ENCODE measurements around the gene POLR3E. TPM values are rescaled to one million over a fixed set of nuclear protein-coding genes. Genes with fewer than 3 reads are reported as not detected.

Gene POLR3E
- total RNA-seq, 1 donor from 2014 or later = 56.6 TPM

DNA sequence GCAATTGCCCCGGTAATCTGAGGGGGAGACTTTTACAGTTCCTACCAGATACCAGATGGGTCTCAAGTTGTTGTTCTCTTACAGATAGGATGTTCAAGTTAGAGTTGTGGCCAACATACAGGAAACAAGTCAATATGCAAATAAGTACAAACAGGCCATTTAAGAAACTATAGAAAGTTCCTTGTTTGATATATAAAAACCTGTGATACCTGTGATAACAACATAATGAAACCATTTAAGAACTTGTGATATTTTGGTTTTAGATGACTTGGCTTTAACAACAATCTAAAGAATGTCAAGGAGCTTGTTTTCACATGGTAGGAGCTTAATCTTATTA is 60.4 kb downstream of the POLR3E start:
- Mint-ChIP-seq H3K27me3 (no peaks in the 10 kb centered on the region), H3K36me3 (peaks cover 20% of the 10 kb centered on the region), H3K4me1 (ENCODE audit: unreplicated experiment) (peaks cover 10% of the 10 kb centered on the region), H3K27ac (no peak overlapping the region), H3K9me3 (no peaks in the 10 kb centered on the region), H3K4me3 (no peak overlapping the region)
- TF ChIP-seq, protein P1, sequence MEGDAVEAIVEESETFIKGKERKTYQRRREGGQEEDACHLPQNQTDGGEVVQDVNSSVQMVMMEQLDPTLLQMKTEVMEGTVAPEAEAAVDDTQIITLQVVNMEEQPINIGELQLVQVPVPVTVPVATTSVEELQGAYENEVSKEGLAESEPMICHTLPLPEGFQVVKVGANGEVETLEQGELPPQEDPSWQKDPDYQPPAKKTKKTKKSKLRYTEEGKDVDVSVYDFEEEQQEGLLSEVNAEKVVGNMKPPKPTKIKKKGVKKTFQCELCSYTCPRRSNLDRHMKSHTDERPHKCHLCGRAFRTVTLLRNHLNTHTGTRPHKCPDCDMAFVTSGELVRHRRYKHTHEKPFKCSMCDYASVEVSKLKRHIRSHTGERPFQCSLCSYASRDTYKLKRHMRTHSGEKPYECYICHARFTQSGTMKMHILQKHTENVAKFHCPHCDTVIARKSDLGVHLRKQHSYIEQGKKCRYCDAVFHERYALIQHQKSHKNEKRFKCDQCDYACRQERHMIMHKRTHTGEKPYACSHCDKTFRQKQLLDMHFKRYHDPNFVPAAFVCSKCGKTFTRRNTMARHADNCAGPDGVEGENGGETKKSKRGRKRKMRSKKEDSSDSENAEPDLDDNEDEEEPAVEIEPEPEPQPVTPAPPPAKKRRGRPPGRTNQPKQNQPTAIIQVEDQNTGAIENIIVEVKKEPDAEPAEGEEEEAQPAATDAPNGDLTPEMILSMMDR (conservative IDR thresholded peaks at IDR 0.05) = no peak
- DNase-seq (ENCODE audit: extremely low spot score, unreplicated experiment) = no peak

DNA sequence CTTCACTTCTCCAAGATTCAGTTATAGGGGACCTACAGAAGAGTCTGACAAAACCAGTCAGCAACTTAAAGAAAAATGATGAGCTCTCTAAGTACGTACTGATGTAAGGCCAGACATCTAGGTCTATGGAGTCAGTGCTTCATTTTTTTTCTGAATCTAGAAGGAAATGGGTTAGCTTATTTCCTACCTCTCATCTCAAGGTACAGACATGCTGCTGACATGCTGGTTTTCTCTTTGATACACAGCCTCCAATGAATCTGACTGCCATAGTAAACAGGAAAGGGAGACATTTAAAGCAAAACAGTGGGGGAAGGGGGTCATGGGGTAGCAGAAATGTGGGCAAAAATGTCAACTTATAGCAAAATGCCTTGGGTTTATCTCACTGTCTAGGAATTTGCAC is 60.8 kb downstream of the POLR3E start:
- H3K9me3 Mint-ChIP-seq = no peaks in the 10 kb centered on the region
- no peak overlapping the region for H3K27ac Mint-ChIP-seq
- H3K27me3 Mint-ChIP-seq = no peaks in the 10 kb centered on the region
- no peak for DNase-seq (ENCODE audit: extremely low spot score, unreplicated experiment)
- H3K36me3 Mint-ChIP-seq = peaks cover 21% of the 10 kb centered on the region
- H3K4me3 Mint-ChIP-seq = no peak overlapping the region
- peaks cover 10% of the 10 kb centered on the region for H3K4me1 Mint-ChIP-seq (ENCODE audit: unreplicated experiment)
- TF ChIP-seq, protein P1 (conservative IDR thresholded peaks at IDR 0.05) = no peak

DNA sequence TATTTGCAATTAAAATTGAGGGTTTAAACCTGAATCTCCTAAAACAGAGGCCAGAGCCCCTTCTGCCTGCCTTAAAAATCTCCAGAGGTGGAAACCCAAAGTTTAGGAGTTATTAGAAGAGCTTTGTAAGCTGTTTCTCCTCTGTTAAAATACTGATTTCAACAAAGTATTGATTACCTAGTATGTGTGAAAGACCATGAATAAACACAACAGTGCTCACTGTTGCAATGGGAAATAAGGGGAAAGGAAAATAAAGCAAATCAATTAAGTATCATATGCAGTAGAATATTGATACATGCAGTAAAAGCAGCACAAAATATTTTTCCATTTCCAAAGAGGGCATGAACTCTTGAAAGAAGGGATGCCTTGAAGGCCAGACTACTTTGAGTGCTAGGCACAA is 62.5 kb downstream of the POLR3E start:
- TF ChIP-seq, protein P1 (conservative IDR thresholded peaks at IDR 0.05) = no peak
- H3K4me3 Mint-ChIP-seq = no peak overlapping the region
- H3K27me3 Mint-ChIP-seq = no peaks in the 10 kb centered on the region
- H3K27ac Mint-ChIP-seq = no peak overlapping the region
- no peak for DNase-seq (ENCODE audit: extremely low spot score, unreplicated experiment)
- H3K4me1 Mint-ChIP-seq (ENCODE audit: unreplicated experiment) = no peaks in the 10 kb centered on the region
- no peaks in the 10 kb centered on the region for H3K9me3 Mint-ChIP-seq
- H3K36me3 Mint-ChIP-seq = peaks cover 31% of the 10 kb centered on the region

DNA sequence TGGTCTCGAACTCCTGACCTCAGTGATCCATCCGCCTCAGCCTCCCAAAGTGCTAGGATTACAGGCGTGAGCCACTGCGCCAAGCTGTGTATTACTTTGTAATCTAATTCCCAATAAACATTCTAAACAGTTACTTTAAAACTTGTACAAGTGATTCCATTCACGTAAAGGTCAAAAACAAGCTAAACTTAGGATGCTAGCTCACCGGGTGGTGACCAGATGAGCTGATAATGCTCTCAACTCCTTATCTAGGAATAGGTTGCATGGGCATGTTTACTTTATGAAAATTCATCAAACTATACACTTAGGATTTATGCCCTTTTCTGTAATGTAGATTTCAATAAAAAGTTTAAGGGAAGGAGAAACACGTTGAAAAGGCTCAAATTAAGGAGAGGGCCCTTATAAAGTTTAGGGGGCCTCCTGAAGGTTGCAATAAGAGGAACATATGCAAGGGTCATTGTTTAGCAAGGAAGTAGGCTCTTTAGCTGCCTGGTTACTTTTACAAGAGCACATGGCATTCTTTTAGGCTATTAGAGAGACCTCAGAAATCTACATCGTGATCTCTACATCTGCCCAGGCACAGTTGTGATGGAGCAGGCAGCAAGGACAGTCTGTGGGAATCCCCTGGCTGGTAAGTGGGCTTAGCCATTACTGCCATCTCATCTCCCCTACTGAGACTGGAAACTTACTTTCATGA is 63.9 kb downstream of the POLR3E start:
- Mint-ChIP-seq H3K36me3 (peaks cover 38% of the 10 kb centered on the region), H3K9me3 (no peaks in the 10 kb centered on the region), H3K27ac (no peak overlapping the region), H3K27me3 (no peaks in the 10 kb centered on the region), H3K4me3 (no peak overlapping the region), H3K4me1 (ENCODE audit: unreplicated experiment) (peaks cover 2% of the 10 kb centered on the region)
- TF ChIP-seq, protein P1 (conservative IDR thresholded peaks at IDR 0.05) = no peak
- DNase-seq (ENCODE audit: extremely low spot score, unreplicated experiment) = no peak

DNA sequence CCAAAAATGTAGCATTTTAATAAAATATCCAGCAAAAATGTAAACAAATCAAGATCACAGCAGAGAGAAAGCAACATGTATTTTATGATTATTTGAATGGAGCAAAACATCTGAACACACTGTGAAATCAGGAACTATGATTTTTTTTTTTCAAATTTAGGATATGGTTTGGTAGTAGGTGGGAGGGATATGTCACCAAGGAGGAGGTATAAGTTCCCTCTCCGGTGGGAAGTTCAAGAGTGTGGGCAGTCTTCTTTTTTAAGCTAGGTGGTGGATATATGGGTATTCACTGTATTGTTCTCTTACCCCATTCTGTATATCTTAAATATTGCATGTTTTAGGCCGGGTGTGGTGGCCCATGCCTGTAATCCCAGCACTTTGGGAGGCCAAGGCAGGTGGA is 67.0 kb downstream of the POLR3E start:
- no peak for DNase-seq (ENCODE audit: extremely low spot score, unreplicated experiment)
- H3K4me1 Mint-ChIP-seq (ENCODE audit: unreplicated experiment) = peaks cover 5% of the 10 kb centered on the region
- H3K36me3 Mint-ChIP-seq = peaks cover 36% of the 10 kb centered on the region
- no peak overlapping the region for H3K4me3 Mint-ChIP-seq
- H3K9me3 Mint-ChIP-seq = no peaks in the 10 kb centered on the region
- no peak overlapping the region for H3K27ac Mint-ChIP-seq
- TF ChIP-seq, protein P1 (conservative IDR thresholded peaks at IDR 0.05) = no peak
- H3K27me3 Mint-ChIP-seq = no peaks in the 10 kb centered on the region

DNA sequence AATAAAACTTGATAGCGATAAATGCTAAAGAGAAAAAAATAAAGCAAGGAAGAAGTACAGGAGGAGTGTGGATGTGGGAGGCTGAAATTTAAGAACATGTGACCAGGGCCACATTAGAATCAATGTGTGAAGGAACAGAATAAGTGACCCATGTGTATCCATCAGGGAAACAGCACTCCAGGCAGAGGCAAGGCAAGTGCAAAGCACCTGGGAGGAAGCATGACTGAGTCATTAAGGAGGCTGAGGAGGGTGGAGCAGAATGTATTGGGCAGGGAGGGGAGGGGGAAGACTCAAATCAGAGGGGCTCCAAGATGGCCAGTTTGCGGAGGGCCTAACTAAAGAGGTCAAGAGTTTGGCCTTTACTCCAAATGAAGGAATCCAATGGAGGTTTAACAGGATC is 69.2 kb downstream of the POLR3E start:
- Mint-ChIP-seq H3K4me3 (no peak overlapping the region), H3K27ac (no peak overlapping the region), H3K27me3 (no peaks in the 10 kb centered on the region), H3K4me1 (ENCODE audit: unreplicated experiment) (peaks cover 18% of the 10 kb centered on the region), H3K36me3 (peaks cover 29% of the 10 kb centered on the region), H3K9me3 (no peaks in the 10 kb centered on the region)
- TF ChIP-seq, protein P1 (conservative IDR thresholded peaks at IDR 0.05) = no peak
- DNase-seq (ENCODE audit: extremely low spot score, unreplicated experiment) = no peak
